Medulla oblongata (tissue), 1 donor: ENCODE measurements around the gene FCRLB.
"Not testable (repeated sequence)": the region's sequence is repeated elsewhere in the genome, so short reads cannot be mapped to it uniquely, and the experiment has no call there.

ENCODE experiments used
- DNase-seq: peaks from one replicate; pipeline ENCODE4 v3.0.0-alpha.2; 2015; ENCODE audit errors: extremely low spot score

The FCRLB gene

GRCh38 chr1:161719325-161719611 lies 2.1 kb upstream of the FCRLB start:
- no peak for DNase-seq

GRCh38 chr1:161720422-161720821 lies 922 bp upstream of the FCRLB start:
- no peak for DNase-seq

- no peak for DNase-seq
Measured at GRCh38 chr1:161721738-161722343, 497 bp downstream of the FCRLB start.

GRCh38 chr1:161722406-161722805 lies 1.1 kb downstream of the FCRLB start:
- DNase-seq = no peak

- DNase-seq = no peak
Measured at GRCh38 chr1:161723459-161724141, 2.3 kb downstream of the FCRLB start.

- not testable (repeated sequence) for DNase-seq
Measured at GRCh38 chr1:161725258-161725907, 4.0 kb downstream of the FCRLB start.

- DNase-seq = peak; percentile 30
Measured at GRCh38 chr1:161725908-161726472, 4.6 kb downstream of the FCRLB start.

- DNase-seq = peak; percentile 69
Measured at GRCh38 chr1:161726473-161727255, 5.3 kb downstream of the FCRLB start.

- DNase-seq = peak; percentile 33
Measured at GRCh38 chr1:161727256-161727924, 6.0 kb downstream of the FCRLB start.

- DNase-seq = no peak
Measured at GRCh38 chr1:161728376-161729226, 7.3 kb downstream of the FCRLB start.

GRCh38 chr1:161730050-161730564 lies 8.8 kb downstream of the FCRLB start:
- DNase-seq = no peak

- no peak for DNase-seq
Measured at GRCh38 chr1:161731241-161731640, 9.9 kb downstream of the FCRLB start.

GRCh38 chr1:161731981-161732718 lies 10.8 kb downstream of the FCRLB start:
- DNase-seq = no peak

- no peak for DNase-seq
Measured at GRCh38 chr1:161733526-161733925, 12.2 kb downstream of the FCRLB start.

GRCh38 chr1:161735837-161736236 lies 14.5 kb downstream of the FCRLB start:
- no peak for DNase-seq

GRCh38 chr1:161736335-161736969 lies 15.1 kb downstream of the FCRLB start:
- no peak for DNase-seq

- no peak for DNase-seq
Measured at GRCh38 chr1:161737625-161738024, 16.3 kb downstream of the FCRLB start.

- peak; percentile 72 for DNase-seq
Measured at GRCh38 chr1:161738627-161739287, 17.4 kb downstream of the FCRLB start.
